ENCODE results near the gene DCLK2.
A peak's percentile ranks its signal among the peaks of the same experiment; 100 is the strongest.

The DCLK2 gene

DNA sequence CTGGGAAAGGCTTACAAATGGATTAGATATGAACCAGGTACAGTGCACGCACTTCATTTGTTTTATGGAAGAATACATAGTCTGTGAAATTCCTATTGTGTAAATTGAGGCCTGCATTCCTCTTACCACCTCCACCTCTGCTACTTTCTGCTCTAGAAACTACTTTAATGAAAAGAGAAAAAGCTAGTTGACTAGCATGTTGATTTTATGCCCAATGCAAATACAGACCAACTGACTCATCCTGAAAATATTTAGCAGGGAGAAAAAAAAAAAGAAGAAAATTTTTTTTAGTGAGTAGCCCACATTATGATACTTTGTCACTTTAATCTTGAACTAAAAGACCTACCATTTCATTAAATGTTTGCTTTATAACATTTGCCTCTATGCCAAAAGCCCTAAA, 41.2 kb downstream of the DCLK2 start:
- DNase-seq = no peak

DNA sequence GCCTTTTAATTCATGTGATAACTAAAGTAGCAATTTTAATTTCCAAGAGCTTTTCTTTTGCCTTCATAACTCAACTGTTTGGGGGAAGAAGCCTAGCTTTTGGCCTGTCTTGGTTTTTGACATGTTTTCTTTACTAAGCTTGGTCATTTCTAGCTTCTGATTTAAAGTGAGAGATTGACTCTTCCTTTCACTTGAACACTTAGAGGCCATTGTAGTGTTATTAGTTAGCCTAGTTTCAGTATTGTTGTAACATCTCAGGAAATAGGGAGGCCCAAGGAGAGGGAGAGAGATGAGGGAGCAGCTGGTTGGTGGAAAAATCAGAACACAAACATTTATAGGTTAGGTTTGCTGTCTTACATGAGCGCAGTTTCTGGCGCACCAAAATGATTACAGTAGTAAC, 44.8 kb downstream of the DCLK2 start:
- DNase-seq = peak in 1 of 5 donors; percentile 22

DNA sequence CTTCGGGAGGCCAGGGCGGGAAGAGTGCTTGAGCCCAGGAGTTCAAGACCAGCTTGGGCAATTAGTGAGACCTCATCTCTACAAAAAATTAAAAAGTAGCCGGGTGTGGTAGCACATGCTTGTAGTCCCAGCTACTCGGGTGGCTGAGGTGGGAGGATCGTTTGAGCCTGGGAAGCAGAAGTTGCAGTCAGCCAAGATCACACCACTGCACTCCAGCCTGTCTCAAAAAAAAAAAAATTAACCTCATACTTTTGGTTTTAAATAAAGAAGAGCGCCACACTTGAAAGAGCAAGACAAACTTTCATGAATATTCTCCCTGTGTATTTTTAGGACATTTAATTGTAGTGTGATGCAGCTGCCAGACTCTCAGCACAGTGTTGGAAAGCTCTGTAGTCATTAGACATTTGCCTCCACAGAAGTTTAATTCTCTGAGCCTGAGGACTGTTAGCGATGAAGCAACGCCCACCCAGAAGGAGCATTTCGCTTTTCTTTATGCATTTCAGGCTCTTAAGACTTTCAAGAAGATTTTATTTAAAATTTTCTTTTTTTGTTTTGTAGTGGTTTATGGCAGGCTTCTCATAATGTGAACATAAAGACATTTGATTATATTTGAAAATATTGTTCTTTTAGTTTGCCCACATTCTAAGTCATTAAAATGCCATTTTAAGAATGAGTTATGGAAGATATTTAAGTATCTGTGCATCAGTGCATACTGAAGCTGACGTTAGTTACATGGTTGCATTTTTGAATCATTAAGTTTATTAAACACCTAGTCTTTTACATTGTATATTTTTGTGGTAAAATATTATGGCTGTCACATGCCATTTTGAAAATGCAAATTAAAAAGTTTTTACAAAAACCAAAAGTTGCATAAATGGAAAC, 45.8 kb downstream of the DCLK2 start:
- DNase-seq = no peak

DNA sequence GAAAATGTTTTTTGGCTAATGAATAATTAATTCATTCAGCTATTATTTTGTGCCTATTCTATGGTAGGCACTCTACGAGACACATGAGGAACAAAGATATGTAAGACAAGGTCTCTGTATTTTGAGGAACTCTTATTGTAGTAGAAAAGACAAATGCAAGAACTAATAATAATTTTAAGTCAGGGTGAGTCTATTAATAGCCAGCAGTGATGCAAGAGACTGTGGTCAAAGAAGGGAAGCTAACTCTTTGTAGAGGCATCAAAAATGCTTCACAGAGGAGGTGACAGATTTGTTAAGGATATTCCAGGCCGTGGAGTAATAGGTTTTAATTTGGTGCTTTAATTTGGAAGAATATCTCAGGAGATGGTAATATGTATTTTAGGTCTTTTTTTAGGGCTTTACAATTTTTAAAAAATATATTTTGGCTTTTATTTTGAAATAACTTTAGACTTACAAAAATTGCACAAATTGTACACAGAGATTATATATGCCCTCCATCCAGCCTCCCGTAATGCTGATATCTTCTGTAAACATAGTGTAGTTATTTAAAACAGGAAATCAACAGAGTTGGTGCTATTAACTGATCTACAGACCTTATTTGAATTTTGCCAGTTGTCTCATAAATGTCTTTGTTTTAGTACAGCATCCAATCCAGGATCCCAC, 48.1 kb downstream of the DCLK2 start:
- no peak for DNase-seq

DNA sequence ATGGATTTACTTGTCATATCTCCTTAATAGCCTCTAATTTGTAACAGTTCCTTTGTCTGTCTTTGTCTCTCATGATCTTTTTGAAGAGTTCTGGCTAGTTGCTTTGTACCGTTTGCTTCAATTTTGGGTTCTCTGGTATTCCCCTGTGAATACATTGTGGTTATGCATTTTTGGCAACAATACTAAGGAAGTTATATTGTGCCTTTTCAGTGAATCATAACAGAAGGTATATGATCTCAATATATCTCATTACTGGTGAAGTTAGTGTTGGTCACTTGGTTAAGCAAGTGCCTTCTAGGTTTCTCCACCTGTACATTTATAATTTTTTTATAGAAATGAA, 48.6 kb downstream of the DCLK2 start:
- DNase-seq = peak in 1 of 5 donors; percentile 7

DNA sequence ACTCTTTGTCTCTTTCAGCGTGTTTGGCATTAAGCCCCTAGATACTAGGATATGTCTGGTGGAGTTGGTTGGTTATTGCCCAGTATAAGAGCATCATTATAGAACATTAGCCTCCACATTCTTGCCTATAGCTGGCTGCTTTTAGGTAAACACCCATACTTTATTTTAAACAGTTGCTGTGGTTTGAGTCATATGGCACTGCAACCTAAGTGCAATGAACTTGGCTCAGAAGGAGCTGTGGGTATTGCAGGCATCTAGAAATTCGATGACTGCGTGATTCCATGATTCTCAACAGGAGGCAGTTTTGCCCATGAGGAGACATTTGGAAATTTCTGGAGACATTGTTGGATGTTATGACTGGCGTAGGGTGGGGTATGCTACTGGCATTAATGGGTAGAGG, 49.5 kb downstream of the DCLK2 start:
- DNase-seq = no peak

DNA sequence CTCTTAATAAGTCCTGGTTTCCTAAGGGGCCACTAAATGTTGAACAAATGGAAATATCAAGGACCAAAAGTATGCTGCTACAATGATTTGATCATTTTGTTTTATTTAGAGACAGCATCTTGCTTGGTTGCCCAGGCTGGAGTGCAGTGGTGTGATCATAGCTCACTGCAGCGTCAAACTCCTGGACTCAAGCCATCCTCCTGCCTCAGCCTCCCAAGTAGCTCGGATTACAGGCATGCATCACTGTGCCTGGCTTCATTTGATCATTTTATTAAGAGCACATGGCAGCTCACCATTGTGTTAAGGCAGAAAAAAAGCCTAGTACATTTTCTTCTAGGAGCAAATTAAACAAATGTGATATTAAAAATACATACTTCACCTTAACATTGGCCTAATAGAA, 52.7 kb downstream of the DCLK2 start:
- DNase-seq = no peak

DNA sequence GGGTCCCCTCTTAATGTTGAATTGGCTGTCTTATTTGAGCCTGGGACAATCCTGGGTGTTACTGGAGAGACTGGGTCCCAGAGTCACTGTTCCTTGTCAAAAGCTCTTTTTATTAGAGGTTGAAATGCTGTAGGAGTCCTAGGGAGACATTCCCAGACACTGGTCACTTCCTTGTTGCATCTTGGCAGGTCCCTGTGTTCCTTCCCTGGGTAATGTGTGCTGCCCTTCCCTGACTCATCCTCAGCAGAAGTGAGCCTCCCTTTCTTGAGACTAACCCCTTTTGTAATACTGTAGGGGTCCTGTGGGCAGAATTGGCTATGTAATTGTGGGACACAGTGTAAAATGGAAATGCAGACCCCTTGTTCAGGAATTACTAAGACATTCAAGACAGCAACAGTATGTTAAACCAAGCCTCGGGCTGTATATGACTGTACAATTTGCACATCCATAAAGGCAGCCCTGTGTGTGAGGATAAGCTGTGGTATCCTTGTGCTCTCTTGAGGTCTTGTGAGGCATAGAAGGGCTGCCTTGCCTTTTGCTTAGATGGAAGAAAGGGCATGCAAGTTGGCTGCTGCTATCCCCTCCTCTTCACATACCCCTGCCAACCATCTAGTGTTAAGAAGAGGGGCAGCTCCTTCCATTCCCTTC, 53.5 kb downstream of the DCLK2 start:
- DNase-seq = no peak

DNA sequence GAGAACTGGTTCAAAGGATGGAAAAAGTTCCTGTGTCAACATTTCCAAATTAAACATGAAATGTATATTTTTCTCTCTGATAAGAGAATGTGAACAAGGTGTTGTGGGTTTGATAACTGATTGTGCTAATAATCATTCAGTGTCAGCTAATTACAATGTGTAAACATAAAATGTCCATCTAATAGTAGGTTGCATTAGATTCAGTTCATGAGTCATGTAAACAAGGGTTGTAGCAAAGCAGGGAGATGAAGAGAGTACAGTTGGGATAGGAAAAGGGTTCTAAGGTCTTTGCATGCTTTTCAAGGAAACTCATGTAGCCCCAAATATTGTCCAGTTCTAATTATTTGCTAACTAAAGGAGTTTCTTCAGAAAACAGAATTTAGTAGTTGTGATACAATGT, 55.4 kb downstream of the DCLK2 start:
- no peak for DNase-seq

DNA sequence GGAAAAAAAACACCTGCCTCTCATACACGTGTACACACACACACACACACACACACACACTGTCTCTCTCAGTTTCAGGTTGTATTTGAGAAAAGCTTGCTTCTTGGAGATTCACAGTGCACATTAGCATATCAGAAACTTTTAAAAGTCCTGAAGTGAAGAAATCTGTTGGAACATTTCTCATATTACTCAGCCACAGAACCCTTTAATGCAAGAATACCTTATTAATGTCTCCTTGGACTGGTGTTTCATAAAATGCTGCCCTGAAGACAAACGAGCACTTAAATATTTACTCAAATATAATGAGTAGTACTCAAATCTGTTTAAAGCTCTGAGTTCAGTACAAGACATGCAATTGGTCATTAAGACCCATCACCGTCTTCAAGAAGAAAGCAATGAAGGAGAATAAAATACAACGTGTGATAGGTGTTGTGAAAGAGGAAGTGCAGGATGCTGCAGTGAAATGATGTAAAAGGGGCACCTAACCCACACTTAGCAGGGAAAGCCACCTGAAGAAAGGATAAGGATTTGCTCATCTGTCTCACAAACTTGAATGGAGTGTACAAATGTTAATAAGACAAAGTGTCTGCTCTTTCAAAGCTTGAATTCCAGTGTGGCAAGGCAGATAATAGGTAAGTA, 57.0 kb downstream of the DCLK2 start:
- DNase-seq = no peak

DNA sequence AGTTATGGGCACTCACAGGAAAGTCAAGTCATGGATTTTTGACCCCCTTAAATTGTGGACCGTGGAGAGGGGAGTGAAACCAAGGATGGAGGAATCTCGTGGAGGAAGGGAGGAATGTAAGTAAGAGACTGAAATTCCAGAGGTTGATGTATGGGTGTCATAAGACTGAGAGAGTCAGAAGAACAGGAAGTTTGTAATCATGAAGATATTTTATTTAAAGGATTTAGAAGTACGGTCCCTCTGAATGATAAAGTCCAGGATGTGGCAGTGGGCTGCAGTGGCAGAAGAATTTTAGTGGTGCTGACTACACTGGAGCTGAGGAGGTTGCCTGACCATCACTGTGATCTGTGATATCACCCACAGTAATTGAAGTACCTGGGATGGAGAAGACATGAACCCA, 57.8 kb downstream of the DCLK2 start:
- no peak for DNase-seq

DNA sequence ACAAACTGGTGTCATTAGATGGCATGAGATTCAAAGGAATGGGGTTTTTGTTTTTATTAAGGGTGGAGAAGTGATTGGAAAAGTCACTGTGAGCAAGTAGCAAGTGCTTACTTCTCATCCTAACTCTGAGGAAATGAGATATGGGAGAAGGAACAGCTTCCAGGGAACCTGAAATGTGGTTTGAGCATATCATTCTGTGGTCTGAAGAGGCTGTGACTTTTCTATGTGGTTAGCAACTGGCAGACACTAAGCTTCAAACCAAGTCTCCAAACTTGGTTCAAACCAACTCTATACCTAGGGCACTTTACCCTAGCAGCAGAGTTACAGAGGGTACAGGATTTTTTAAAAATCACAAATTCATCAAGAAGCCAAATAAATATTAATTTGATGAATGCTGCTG, 58.2 kb downstream of the DCLK2 start:
- DNase-seq = no peak

DNA sequence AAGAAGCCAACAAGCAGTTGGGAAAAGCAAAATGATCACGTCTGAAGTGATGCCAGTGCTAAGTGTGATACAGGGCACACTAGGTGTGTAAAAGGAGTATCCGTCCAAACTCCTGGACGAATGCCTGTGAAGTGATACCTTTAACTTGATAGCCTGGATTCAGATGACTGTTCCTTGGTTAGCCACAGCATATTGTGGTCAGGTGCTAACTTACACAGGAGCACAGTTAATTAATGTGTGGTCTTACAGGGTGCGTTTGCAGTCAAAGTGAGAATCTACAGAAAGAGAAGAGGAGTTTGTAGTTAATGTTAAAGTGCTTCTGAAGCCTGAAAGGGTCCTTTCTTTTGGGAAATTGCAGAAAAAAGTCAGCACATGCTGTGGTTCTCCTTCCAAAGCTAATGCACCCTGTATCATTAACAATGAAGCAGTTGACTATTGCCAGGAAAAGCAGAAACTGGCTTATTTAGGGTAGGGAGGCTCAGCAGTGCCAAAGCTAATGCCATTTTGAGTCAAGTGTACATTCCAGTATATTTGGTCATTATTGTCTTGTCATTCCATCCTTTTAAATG, 61.1 kb downstream of the DCLK2 start:
- peak in 1 of 5 donors; percentile 23 for DNase-seq

DNA sequence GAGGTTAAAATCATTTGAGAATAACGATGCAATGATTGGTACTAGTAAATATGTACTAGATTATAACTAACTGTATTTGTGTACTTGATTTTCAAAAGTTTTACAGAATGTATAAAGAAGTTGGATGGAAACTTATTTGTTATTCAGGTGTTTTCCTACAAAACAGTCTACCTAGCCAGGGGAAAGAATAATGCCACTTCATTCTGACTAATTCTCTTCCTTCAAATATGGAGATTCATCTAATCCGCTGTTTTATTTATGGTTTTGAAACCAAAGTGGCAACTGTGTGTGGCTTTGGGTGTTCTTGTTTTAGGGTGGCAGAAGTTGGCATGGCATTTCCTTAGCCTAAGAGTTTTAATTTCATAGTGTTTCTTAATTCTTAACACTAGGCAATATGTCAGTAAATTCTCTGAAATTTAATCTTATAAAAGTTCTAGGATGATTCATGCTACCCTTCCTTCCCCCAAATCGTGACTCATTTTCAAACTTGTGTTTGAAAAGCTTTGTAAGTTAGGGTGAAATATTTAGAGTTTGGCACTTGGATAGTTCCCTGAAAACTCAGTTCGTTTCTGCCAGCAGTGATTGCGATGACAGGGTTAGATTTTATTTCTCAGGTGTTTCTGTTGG, 62.6 kb downstream of the DCLK2 start:
- DNase-seq = peak in 1 of 5 donors; percentile 44

DNA sequence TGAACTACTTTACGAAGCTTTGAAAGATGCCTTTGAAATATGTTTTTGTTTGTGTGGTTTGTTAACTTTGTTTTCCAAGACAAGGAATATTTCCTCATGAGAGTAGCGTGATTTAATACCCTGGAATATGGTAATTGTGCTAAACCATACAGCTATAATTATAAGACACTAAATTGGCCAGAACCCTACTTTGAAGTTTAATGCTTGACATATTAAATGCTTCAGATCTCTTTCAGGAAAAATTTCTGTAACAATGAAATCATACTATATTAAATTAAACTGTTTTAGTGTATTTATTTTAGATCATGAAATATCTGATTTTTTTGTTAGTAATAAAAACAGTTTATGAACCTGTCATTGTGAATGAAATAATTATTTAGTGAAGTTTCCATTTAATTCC, 63.5 kb downstream of the DCLK2 start:
- DNase-seq = no peak

DNA sequence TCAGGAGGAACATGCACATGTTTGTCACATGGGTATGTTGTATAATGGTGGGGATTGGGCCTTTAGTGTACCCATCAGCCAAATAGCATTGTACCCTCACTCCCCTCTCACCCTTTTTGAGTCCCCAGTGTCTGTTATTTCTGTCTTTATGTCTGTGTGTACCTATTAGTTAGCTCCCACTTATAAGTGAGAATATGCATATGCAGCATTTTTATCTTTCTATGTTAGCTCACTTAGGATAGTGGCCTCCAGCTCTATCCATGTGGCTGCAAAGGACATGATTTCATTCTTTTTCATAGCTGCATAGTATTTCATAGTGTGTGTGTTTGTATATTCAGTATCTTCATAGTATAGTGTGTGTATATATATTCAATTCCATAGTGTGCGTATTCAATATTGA, 64.6 kb downstream of the DCLK2 start:
- no peak for DNase-seq

DNA sequence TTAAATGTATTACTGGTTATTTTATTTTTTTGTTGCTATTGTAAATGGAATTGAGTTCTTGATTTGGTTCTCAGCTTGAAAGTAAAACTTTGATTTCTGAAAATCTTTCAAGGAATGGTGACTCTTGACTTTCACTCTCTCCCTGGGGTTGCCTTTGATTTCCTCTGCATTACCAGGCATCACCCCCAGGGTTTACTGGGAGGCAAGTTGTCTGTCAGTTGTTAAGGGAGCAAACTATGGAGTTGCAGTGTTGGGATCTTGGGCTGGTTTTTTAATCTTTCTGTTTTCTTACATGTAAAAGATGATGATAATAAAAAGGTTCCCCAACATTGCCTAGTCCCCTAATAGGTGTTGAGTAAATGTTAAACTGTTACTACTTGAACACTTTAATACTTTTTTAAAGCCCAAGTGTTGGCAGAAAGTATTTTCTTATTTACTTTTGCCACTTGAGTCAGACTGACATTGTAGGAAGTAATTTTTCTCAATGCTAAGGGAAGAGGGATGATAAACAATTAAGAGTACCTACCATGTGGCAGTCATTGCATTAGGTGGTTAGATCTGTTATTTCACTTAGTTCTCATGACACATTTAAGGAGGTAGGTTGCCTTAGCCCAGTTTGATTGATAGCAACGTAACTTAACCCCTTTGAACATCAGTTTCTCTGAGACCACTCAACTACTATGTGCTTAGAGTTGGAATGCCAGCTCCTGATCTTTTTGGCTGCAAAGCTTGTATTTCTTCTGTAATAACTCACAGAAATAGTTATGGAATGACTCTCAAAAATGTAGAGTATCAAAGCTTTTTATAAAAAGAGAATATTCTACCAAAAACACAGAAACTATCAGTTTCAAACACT, 67.1 kb downstream of the DCLK2 start:
- no peak for DNase-seq

DNA sequence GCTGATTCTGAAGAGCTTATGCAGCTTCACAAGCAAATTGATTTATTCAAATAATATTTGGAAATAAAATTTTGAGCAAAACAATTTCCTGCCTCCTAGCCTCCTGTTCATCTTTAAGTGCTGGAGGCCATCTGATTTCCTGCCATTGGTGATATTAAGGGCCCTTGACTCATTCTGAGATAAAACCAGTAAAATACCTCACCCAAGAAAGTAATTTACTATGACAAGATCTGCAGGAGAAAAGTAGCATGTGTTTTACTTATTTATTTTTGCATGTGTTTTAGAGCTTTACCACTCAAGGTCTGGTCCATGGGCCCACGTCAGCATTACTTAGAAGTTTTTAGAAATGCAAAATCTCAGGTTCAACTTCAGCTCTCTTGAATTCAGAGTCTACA, 67.7 kb downstream of the DCLK2 start:
- no peak for DNase-seq

DNA sequence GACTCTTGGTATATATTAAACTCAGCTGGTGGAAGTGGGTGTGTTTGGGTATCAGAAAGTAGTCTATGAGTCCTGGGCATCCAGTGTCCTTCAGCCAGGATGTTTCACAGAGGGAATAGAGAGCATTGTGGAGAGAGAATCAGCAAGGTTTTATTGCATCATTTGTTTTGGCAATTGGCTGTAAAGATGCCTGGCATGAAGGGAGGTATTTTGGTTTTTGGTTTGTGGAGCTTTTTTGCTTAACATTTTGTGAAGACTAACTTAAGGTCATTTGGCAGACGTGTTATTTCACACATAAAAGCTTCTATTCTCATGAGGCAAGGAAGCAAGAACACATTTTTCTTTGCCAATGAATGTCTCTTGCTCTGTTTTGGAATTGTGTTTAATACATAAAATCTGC, 71.1 kb downstream of the DCLK2 start:
- DNase-seq = no peak

DNA sequence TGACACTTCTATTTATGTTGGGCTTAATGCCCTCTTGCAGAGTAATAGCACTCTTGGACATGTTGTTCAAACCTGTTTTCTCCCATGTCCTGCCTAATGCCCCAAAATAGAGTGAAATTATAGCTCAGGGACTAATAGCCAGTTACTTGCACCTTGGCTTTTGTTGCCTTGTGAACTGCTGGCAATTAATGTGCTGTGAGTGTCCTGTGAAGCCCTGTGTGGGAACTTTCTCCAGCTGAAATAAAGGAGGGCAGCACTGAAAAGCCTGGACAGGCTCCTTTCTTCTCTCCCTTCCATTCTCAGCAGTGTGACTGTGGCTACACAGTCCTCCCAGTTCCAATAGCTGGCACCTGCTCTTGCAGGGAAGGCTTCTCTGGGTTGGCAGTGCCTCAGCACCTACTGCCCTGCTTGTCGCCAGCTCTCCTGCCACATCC, 72.4 kb downstream of the DCLK2 start:
- DNase-seq = no peak

DNA sequence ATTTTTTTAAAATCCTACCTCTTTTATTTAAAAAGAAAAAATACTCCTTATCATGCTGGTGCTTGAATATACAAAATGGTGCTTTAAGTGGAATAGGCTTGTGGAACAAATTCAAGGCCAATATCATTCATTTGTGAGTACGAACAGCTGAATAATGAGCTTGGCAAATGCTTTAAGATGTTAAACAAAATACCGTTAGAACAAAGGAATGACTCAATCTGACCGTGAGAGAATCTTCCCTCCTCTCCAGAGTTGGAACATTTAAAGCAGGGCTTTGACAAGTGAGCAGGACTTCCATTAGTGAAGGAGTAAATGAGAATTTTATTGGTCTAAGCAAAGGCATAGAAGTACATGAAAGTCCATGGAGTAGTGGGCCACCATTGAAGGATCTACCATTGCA, 74.5 kb downstream of the DCLK2 start:
- no peak for DNase-seq

DNA sequence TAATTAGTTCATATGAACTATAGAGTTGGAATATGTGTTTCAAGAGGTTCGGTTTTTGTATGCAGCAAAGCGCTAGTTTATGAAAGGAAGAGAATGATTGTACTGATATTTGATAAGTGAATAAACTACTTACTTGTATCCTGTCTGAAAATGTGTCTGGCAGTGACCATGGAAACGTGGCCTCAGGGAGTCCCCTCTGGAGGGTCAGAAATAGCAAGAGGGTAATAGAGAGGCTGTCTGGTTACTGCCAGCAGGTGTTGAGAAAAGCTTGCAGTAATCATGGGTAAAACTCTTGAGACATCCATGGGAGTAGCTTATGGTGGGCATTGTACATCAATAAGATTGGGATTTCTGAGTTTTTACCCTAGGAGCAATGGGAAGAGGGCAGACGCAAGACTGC, 77.1 kb downstream of the DCLK2 start:
- no peak for DNase-seq
